EL (cell line): ENCODE data around the gene MAPKAP1.

Experiments
- DNase-seq: peaks from one replicate; pipeline ENCODE4 v3.0.0-alpha.2; 2016

Gene MAPKAP1

GRCh38 chr9:125637241-125637640 is 69.8 kb downstream of the MAPKAP1 start:
- DNase-seq: no peak

GRCh38 chr9:125635888-125636287 is 71.1 kb downstream of the MAPKAP1 start:
- no peak for DNase-seq

DNA sequence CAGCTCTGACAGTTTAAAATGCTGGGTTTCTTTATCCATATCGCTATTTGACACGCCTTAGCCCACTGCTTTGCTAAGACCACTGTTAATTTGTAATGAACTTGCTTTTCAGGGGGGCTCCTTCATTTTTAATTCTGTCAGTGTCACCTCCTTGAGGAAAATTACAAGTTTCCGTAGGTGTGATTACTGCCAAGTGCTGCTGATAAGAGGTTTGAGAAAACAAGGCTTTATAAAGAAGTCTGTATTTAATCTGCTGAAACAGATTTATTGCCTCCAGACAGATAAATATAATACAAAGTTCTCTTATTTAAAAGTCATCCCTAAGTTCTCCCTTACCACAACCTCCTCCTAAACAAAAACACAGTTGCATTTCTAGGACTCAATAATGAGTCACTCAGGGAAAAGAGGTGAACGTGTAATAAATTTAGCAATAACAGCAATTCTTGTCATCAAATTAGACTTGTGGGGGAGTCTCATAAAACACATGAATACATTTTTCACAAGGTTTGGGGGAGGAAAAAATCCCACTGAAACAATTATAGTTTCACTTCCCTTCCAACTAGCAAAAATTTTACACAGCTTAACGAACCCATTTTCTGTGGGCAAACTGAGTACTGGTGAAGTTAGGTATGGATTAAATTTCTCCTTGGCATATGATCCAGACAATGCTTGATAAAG is 72.8 kb downstream of the MAPKAP1 start:
- DNase-seq: peak; percentile 42

- DNase-seq: no peak
Observed at GRCh38 chr9:125633116-125633745, 73.8 kb downstream of the MAPKAP1 start.

- DNase-seq: peak; percentile 64
Observed at GRCh38 chr9:125632321-125633115, 74.5 kb downstream of the MAPKAP1 start.

DNA sequence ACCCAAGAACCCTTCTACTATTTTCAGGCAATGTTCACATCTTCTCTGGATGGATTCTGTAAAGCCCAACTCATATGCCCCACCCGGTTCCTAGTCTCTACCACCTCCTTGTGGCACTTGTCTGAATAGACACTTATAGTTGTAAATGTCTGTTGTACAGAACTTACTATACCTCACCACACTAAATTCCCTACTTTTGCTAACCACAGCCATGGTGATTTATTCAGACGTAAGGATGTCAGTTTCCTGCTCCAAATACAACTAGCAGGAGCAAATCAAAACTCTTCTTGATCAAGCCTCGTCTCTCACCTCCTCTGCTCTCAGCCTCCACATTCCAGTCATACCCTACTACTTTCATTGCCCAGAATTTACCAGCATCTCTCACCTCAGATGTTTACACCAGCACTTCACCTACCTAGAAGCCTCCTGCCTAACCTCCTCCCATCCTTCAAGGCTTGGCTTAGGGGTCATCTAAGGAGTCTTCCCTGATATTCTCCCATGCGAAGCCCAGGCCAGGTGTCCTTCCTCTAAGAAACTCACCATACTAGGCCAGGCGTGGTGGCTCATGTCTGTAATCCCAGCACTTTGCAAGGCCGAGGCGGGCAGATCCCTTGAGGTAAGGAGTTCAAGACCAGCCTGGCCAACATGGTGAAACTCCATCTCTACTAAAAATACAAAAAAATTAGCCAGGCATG is 75.5 kb downstream of the MAPKAP1 start:
- peak; percentile 56 for DNase-seq

GRCh38 chr9:125630436-125630835 is 76.6 kb downstream of the MAPKAP1 start:
- DNase-seq: no peak

DNA sequence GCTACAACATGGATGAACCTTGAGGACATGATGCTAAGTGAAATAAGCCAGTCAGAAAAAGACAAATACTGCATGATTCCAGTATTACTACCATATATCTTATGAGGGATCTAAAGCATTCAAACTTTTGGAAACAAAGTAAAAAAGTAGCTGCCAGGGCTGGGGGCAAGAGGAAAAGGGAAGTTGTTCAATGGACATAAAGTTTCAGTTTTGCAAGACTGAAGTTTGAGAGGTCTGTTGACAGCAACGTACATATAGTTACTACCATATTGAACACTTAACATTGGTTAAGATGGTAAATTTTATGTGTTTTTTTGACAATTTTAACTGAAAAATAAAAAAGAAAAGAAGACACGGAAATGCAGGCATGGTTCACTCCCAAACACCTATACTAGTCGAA is 77.6 kb downstream of the MAPKAP1 start:
- no peak for DNase-seq

- peak; percentile 21 for DNase-seq
Observed at GRCh38 chr9:125626187-125626586, 80.8 kb downstream of the MAPKAP1 start.

- no peak for DNase-seq
Observed at GRCh38 chr9:125621170-125621569, 85.8 kb downstream of the MAPKAP1 start.

DNA sequence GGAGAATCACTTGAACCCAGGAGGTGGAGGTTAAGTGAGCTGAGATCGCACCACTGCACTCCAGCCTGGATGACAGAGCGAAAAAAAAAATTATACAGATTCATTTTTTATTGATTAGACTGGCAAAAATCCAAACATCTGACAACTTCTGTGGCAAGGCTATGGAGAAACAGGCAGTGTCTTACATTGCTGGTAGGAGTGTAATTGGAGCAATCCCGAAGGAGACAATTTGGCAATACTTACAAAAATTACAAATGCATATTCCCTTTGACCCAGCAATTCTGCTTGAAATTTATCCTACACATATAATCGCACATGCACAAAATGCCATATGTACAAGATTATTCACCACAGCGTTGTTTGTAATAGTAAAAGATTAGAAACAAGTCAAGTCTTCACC is 86.8 kb downstream of the MAPKAP1 start:
- no peak for DNase-seq

- no peak for DNase-seq
Observed at GRCh38 chr9:125617087-125617486, 89.9 kb downstream of the MAPKAP1 start.

DNA sequence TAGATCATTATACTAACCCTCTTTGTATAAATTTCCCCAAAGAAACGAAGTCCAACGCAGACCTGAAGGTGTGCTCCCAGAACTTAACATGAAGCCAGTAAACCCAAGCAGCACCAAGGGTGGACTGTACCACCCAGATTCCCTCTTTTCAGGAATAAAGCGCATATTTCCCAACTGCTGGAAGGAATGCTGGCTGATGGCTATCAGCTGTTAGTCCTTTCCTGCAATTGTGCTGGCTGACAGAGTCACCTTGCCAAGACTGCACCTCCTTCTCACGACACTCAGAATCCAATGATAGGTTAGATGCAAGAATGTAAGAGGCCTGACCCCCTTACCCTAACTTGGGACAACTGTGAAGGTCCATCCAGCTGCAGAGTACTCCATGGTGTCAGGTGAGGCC is 93.9 kb downstream of the MAPKAP1 start:
- DNase-seq: no peak

DNA sequence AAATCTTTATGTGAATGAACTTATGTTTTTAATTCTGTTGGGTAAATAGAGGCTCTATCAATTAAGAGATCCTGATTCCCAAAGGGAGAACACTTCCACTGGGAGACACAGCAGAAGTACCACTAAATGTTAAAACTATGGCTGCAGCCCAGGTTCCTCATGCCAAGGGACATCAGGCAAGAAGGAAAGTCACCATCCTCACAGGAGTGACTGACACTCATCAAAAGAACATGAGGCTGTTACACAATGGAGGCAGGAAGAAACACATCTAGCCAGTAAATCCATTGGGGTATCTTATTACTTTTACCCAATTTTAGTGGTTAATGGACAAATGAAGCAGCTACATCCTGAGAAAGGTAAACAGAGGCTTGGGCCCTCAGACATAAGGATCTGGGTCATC is 94.4 kb downstream of the MAPKAP1 start:
- DNase-seq: no peak

GRCh38 chr9:125611121-125611765 is 95.8 kb downstream of the MAPKAP1 start:
- no peak for DNase-seq

DNA sequence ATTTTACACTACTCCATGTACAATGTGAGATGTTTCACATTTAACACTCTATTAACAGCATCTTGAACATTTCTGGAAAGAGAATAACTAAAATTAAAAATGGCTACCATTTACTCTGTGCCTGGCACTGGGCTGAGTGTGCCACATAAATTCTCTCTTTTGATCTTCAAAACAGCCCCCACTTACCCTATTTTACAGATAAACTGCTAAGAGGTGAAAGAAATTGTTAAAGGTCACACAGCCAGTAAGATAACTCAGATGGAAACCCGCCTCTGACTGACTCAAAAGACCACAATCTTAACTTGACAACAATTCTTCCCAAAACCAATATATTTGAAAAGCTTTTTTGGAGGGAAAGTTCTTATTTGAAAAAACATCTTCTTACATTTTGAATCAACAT is 97.3 kb downstream of the MAPKAP1 start:
- DNase-seq: no peak

- no peak for DNase-seq
Observed at GRCh38 chr9:125608489-125609224, 98.4 kb downstream of the MAPKAP1 start.

DNA sequence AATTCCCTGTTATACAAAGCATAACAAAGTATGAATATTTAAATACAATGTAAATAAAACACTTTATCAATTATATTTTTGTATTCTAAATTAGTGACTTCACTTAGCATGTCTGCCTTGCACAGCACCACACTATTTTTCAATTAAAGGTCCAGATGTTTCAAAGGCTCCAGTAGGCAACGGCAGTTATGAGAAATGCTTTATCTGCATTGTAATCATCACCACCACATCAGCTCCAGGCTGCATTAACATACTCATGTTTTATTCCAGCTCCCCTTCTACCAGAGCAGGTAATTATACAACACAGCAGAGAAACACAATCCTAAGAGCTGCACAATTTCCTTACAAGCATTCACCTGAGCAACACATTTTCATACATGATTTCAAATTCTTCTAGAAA is 102.8 kb downstream of the MAPKAP1 start:
- DNase-seq: no peak

DNA sequence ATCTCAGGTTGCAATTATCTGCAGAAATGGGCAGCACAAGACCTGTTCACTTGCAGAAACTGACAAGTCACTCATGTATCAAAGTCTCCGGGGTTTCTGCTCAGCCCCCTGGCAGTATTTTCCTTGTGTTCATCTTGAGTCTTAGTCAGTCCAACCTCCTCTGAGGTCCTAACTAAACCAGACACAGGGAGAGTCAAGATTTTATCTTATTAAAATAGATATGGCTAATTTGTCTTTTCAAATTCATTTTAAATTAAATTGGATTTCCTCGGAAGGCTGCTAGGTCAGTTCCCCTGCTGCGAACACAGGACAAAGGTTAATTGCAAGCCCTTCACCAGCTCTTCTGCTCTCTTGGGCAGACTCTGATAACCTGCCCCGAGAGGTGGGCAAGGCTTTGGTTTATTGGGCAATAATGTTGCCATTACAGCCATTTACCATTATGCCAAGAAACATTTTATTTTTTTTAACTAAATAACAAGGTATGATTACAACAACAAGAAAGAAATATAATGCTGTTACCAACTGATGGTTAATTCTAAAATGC is 103.5 kb downstream of the MAPKAP1 start:
- no peak for DNase-seq

DNA sequence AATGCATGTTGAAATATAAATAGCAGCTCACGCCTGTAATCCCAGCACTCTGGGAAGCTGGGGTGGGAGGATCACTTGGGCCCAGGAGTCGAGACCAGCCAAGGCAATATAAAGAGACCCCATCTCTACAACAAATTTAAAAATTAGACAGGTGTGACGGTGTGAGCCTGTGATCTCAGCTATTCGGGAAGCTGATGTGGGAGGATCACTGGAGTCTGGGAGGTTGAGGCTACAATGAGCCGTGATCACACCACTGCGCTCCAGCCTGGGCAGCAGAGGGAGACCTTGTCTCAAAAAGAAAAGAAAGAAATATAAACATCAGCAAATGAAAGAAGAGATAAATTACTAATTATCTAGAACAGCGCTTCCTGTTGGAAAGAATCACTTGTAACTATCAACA is 105.0 kb downstream of the MAPKAP1 start:
- no peak for DNase-seq

GRCh38 chr9:125600194-125600593 is 106.8 kb downstream of the MAPKAP1 start:
- DNase-seq: no peak

GRCh38 chr9:125594223-125594610 is 112.8 kb downstream of the MAPKAP1 start:
- no peak for DNase-seq
